Liver (tissue), 9 donors: ENCODE results near the gene RREB1. TPM values are rescaled to one million over a fixed set of nuclear protein-coding genes. Genes with fewer than 3 reads are reported as not detected.

Experiments used
- DNase-seq: peaks from one replicate; pipeline ENCODE4 v3.0.0-alpha.2; 2017; ENCODE audit warnings: low spot score
- H3K27ac ChIP-seq, 2 donors: one replicate each; pipeline ENCODE4 v1.7.0; 2013; ENCODE audit warnings: inconsistent platforms in 2 of 2, low read length in 2 of 2, control low read depth in 1 of 2, low read depth in 1 of 2, mild to moderate bottlenecking in 1 of 2
- H3K27me3 ChIP-seq, 4 donors: one replicate each; pipeline versions ENCODE4 v1.6.1 to v1.7.0; 2013; ENCODE audit warnings: low read length in 3 of 4, inconsistent platforms in 1 of 4, mild to moderate bottlenecking in 1 of 4, moderate library complexity in 1 of 4; ENCODE audit not compliant: control insufficient read depth in 4 of 4, insufficient read depth in 4 of 4
- H3K36me3 ChIP-seq, 4 donors: one replicate each; pipeline versions ENCODE4 v1.6.1 to v1.7.0; 2013; ENCODE audit warnings: low read length in 3 of 4, mild to moderate bottlenecking in 3 of 4, low read depth in 1 of 4, moderate library complexity in 1 of 4; ENCODE audit not compliant: control insufficient read depth in 4 of 4, insufficient read depth in 3 of 4
- H3K4me1 ChIP-seq, 4 donors: one replicate each; pipeline versions ENCODE4 v1.6.1 to v1.7.0; 2013; ENCODE audit warnings: low read length in 3 of 4, mild to moderate bottlenecking in 3 of 4, moderate library complexity in 1 of 4; ENCODE audit not compliant: control insufficient read depth in 4 of 4, insufficient read depth in 4 of 4
- H3K4me3 ChIP-seq, 3 donors: one replicate each; pipeline versions ENCODE4 v1.6.1 to v1.7.0; 2013; ENCODE audit warnings: low read length in 3 of 3, control low read depth in 1 of 3, low read depth in 1 of 3, mild to moderate bottlenecking in 1 of 3
- H3K9ac ChIP-seq, 2 donors: one replicate each; pipeline ENCODE4 v1.7.0; 2013; ENCODE audit warnings: low read length in 2 of 2, mild to moderate bottlenecking in 2 of 2, moderate library complexity in 2 of 2, control low read depth in 1 of 2, low read depth in 1 of 2
- H3K9me3 ChIP-seq, 4 donors: one replicate each; pipeline versions ENCODE4 v1.6.1 to v1.7.0; 2013; ENCODE audit warnings: low read length in 3 of 4; ENCODE audit not compliant: control insufficient read depth in 4 of 4
- ATF3 ChIP-seq: IDR thresholded peaks from 2 replicates; pipeline ENCODE4 v1.6.1; 2016; ENCODE audit warnings: antibody characterized with exemption
- CTCF ChIP-seq: fragments of 150-350 bp; IDR thresholded peaks from 2 replicates; pipeline ENCODE4 v1.5.1; 2017; ENCODE audit warnings: improper control_type of control experiment, low read depth, low read length; ENCODE audit not compliant: missing input control
- EGR1 ChIP-seq, 2 donors: IDR thresholded peaks; 2 replicates each; pipeline ENCODE4 v1.6.1; 2016 to 2018; ENCODE audit warnings: antibody characterized with exemption in 2 of 2, low read depth in 2 of 2
- FOXA1 ChIP-seq: IDR thresholded peaks from 2 replicates; pipeline ENCODE4 v1.6.1; 2016; ENCODE audit warnings: antibody characterized with exemption
- FOXA2 ChIP-seq: IDR thresholded peaks from 2 replicates; pipeline ENCODE4 v1.6.1; 2016; ENCODE audit warnings: antibody characterized with exemption
- GABPA ChIP-seq, 2 donors: IDR thresholded peaks in 1 of 2; conservative IDR thresholded peaks in 1 of 2; 2 replicates each; pipeline ENCODE4 v1.6.1; 2016; ENCODE audit warnings: antibody characterized with exemption in 2 of 2, mild to moderate bottlenecking in 1 of 2, moderate library complexity in 1 of 2
- HNF4A ChIP-seq, 2 donors: conservative IDR thresholded peaks; 2 replicates each; pipeline ENCODE4 v1.6.1; 2016; ENCODE audit warnings: antibody characterized with exemption in 2 of 2, mild to moderate bottlenecking in 2 of 2
- HNF4G ChIP-seq: IDR thresholded peaks from 2 replicates; pipeline ENCODE4 v1.6.1; 2016; ENCODE audit warnings: antibody characterized with exemption
- JUND ChIP-seq, 2 donors: IDR thresholded peaks; 2 replicates each; pipeline ENCODE4 v1.6.1; 2016; ENCODE audit warnings: antibody characterized with exemption in 2 of 2
- MAX ChIP-seq: IDR thresholded peaks from 2 replicates; pipeline ENCODE4 v1.6.1; 2016; ENCODE audit warnings: antibody characterized with exemption
- NR2F2 ChIP-seq: IDR thresholded peaks from 2 replicates; pipeline ENCODE4 v1.6.1; 2016; ENCODE audit warnings: antibody characterized with exemption
- RAD21 ChIP-seq, 2 donors: IDR thresholded peaks; 2 replicates each; pipeline ENCODE4 v1.6.1; 2016; ENCODE audit warnings: antibody characterized with exemption in 2 of 2, mild to moderate bottlenecking in 2 of 2
- REST ChIP-seq: IDR thresholded peaks from 2 replicates; pipeline ENCODE4 v1.6.1; 2016; ENCODE audit warnings: antibody characterized with exemption, mild to moderate bottlenecking
- RXRA ChIP-seq, 2 donors: IDR thresholded peaks; 2 replicates each; pipeline ENCODE4 v1.6.1; 2017 to 2018; ENCODE audit warnings: antibody characterized with exemption in 2 of 2, mild to moderate bottlenecking in 1 of 2
- SP1 ChIP-seq: IDR thresholded peaks from 2 replicates; pipeline ENCODE4 v1.6.1; 2018; ENCODE audit warnings: antibody characterized with exemption, mild to moderate bottlenecking
- TAF1 ChIP-seq: conservative IDR thresholded peaks from 2 replicates; pipeline ENCODE4 v1.6.1; 2016; ENCODE audit warnings: antibody characterized with exemption, mild to moderate bottlenecking
- YY1 ChIP-seq: IDR thresholded peaks from 2 replicates; pipeline ENCODE4 v1.6.1; 2016; ENCODE audit warnings: antibody characterized with exemption, mild to moderate bottlenecking
- ZBTB33 ChIP-seq: IDR thresholded peaks from 2 replicates; pipeline ENCODE4 v1.6.1; 2016; ENCODE audit warnings: antibody characterized with exemption
- WGBS: extraction: QIAGEN DNeasy Blood & Tissue Kit; methylation state at CpG from one replicate; pipeline ENCODE4 v1.1.7; 2013; 5-methylcytosine and 5-hydroxymethylcytosine counted together
- polyA plus RNA-seq, 2 donors: library from polyadenylated mRNA; stranded (reverse) in 1 of 2; unstranded in 1 of 2; fragments of 200-250 nt in 1 of 2; fragments of >200 nt in 1 of 2; fragmentation: Nextera tagmentation in 1 of 2; extraction: Ambion mirVana in 1 of 2; gene quantifications; one replicate each; pipeline versions ENCODE4 v1.2.1 to v1.2.3, GENCODE V29; 2013 to 2015
- total RNA-seq, 2 donors: library from RNA; depleted of rRNA; stranded (reverse); fragments of >200 nt; gene quantifications; one replicate each; pipeline ENCODE4 v1.2.3, GENCODE V29; 2014
- donor health status: healthy.
- donor health status: healthy.
- donor health status: healthy.
- donor health status: healthy.
- donor health status: healthy.

RREB1 gene
- total and polyA plus RNA-seq, 4 donors, result 10.1 to 28.9 (median 17.3) TPM

- no peak for DNase-seq
- Histone ChIP-seq H3K4me3 (no peak overlapping the region), H3K9me3 (no peaks in the 10 kb centered on the region), H3K36me3 (peaks cover 9 to 45% (median 38%) of the 10 kb centered on the region in 4 donors), H3K27me3 (no peaks in the 10 kb centered on the region), H3K27ac (no peak overlapping the region), H3K4me1 (no peaks in the 10 kb centered on the region), H3K9ac (no peak overlapping the region)
- WGBS, result 96% methylated on average over 6 of the region's 6 CpGs
- TF ChIP-seq JUND (IDR thresholded peaks at IDR 0.05) (no peak), FOXA2 (no peak), EGR1 (IDR thresholded peaks at IDR 0.05; ENCODE audit: low read depth in 2 of 2) (no peak), REST (no peak), CTCF (no peak), NR2F2 (no peak), TAF1 (no peak), SP1 (no peak), RXRA (IDR thresholded peaks at IDR 0.05) (no peak), YY1 (no peak), HNF4A (conservative IDR thresholded peaks at IDR 0.05) (no peak), GABPA (IDR thresholded peaks at IDR 0.05 in 1 of 2, conservative IDR thresholded peaks at IDR 0.05 in 1 of 2) (no peak), ZBTB33 (no peak), HNF4G (no peak), MAX (no peak), ATF3 (no peak), FOXA1 (no peak), RAD21 (IDR thresholded peaks at IDR 0.05) (no peak)
Measured at GRCh38 chr6:7285416-7285815, 177.7 kb downstream of the RREB1 start.
